ENCODE data around the gene LTB4R2.

The LTB4R2 gene

DNA sequence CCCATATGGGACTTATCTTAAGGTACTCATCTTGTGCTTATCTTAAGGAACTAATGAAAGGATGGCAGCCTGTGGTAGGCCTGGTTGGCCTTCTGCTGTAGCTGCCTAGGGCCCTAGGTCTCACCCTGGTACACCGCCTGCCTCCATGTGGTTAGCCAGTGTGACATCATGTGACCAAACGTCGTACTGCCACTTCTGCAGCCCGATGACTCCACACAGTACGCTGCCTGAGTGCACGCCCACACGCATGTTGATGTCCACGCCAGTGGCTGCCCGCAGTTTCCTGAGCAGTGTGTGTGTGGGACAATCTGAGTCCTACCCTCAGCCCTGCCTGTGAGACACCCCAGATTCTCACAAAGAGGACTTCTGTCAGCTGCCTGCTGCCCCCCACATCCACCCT, 19.8 kb downstream of the LTB4R2 start:
- no peak for DNase-seq (ENCODE audit: low spot score)
- H3K4me3 ChIP-seq: no peak overlapping the region
- H3K27ac ChIP-seq: peak overlapping the region in 1 of 2 donors; percentile 1
- no peak for TF ChIP-seq CTCF (IDR thresholded peaks at IDR 0.05)

DNA sequence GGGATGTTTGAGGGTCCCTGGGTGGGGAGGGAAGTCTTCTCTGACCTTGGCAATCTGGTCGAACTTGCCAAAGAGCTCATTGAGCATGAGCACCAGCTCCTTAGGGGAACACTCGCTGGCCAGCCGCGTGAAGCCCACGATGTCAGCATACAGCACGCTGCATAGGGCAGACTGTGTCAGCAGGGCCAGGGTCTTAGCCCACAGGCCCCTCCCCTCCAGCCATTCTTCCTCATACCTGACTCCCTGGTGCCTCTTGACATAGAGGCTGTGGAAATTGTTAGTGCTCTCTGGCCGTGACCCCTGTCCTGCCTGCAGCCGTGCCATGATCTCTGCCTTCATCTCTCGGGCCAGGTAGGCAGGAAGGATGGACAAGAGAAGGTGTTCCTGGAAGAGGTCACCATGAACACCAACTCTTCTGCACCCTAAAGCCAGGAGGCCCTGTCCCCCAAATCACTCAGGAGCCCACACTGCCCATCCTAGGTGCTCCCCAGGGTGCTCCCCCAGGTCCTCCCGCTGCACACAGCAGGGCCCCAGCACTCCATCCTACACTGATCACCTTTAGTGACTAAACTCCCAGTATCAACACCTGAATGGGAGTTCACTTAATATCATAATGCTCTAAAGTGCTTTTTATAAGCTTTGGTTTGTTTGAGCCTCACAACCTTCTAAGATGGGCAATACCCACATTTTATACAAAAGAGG, 21.2 kb downstream of the LTB4R2 start:
- Histone ChIP-seq H3K4me3 (no peak overlapping the region), H3K27ac (no peak overlapping the region)
- no peak for TF ChIP-seq CTCF (IDR thresholded peaks at IDR 0.05)
- DNase-seq (ENCODE audit: low spot score): no peak

DNA sequence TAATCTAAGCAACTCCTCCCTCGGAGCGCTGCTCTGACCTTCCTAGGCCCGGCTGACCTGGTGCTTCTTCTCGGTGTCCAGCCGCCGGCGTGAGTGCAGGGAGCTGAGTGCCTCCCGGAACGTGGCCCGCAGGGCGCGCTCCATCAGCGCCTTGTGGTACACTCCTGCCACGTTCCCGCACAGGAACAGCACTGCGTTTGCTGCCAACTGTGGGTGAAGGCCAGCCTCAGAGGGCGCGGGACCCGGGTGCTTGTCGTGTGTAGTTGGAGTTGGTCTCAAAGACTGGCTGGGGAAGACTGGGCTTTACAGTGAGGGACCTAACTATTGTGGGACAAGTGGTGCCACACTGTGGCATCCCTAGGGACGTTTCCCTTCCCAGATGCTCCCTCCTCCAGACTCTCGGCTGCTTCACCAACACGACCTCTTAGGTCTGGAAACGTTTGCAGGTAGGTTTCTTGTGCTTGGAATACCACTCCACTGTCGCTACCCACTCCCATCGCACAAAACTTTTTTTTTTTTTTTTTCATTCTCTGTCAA, 21.9 kb downstream of the LTB4R2 start:
- DNase-seq (ENCODE audit: low spot score): no peak
- TF ChIP-seq CTCF (IDR thresholded peaks at IDR 0.05): no peak
- Histone ChIP-seq H3K4me3 (no peak overlapping the region), H3K27ac (no peak overlapping the region)

DNA sequence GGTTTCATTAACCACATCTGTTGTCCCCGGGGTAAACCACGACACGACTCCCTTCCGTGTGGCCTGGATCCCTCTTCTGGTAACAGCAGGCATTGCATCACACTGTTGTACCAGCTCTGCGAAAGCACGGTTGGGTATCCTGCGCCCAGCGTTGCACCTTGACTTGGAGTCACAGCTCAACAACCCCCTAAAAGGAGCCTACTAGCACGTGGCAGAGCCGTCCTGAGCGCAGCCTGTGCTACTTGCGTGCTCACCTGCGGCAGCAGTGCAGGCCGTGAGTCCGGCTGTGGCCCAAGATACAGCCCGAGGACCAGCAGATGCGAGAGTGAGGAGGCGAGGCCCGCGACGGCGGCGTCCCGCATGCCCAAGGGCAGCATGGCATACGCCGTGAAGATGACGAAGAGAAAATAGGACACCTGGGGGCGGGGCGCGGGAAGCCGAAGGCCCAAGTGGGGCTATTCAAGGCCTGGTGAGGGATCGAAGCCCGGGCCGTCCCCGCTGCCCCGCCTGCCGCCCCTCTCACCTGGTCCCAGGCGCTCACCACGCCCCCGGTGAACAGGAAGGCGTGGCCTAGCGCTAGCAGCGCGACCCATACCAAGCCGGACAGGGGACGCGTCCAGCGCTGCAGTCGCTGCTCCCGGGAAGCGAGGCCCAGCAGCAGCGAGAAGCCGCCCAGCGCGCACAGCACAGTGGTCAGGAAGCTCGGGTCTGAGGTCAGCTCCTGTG, 22.5 kb downstream of the LTB4R2 start:
- peak; percentile 57 for TF ChIP-seq CTCF (IDR thresholded peaks at IDR 0.05)
- Histone ChIP-seq H3K27ac (no peak overlapping the region), H3K4me3 (peak overlapping the region; percentile 63)
- no peak for DNase-seq (ENCODE audit: low spot score)

- Histone ChIP-seq H3K4me3 (peak within 1 kb of the TSS; percentile 60), H3K27ac (peak within 1 kb of the TSS; percentile 21 to 59)
- TF ChIP-seq CTCF (IDR thresholded peaks at IDR 0.05): no peak
- DNase-seq (ENCODE audit: low spot score): no peak
Measured at GRCh38 chr14:24334431-24335291, 24.7 kb downstream of the LTB4R2 start, which contains the start of gene ADCY4. ADCY4 (minus strand) TSS chr14:24335071; CDS start chr14:24334652, 419 bp downstream.

GRCh38 chr14:24335461-24336171, 25.7 kb downstream of the LTB4R2 start:
- peak overlapping the region in 1 of 2 donors; percentile 59 for H3K27ac ChIP-seq
- TF ChIP-seq CTCF (IDR thresholded peaks at IDR 0.05): no peak
- H3K4me3 ChIP-seq: peak overlapping the region; percentile 60
- DNase-seq (ENCODE audit: low spot score): no peak

All from coronary artery (tissue), 2 donors.